ENCODE results near the gene CRB2.

GRCh38 chr9:123408313-123409262 lies 52.6 kb downstream of the CRB2 start:
- TF ChIP-seq CTCF (IDR thresholded peaks at IDR 0.05; ENCODE audit: extremely low read depth in 1 of 2, insufficient read depth in 1 of 2, low read depth in 1 of 2, low read length in 2 of 2) = no peak
- TF ChIP-seq EZH2 (IDR thresholded peaks at IDR 0.05; ENCODE audit: borderline replicate concordance, low read depth, low read length, severe bottlenecking) = no peak
